Caco-2 (cell line): ENCODE measurements around the gene HIF1A. TPM values are rescaled to one million over a fixed set of nuclear protein-coding genes. Genes with fewer than 3 reads are reported as not detected.
"Not testable (repeated sequence)": the region's sequence is repeated elsewhere in the genome, so short reads cannot be mapped to it uniquely, and the experiment has no call there.

ENCODE experiments used
- BruUV-seq: library from RNA; stranded (reverse); fragments of 400-500 nt; replicated peaks from 2 replicates; lab custom pipeline; 2021; lab: Mats Ljungman, UMichigan
- CTCF ChIA-PET: fragments of 300-600 bp; sonication (Branson Sonifier 250); formaldehyde crosslinking; loops from one replicate; lab custom pipeline; 2022; ENCODE audit warnings: antibody characterized with exemption; lab: Charles Lee
- POLR2A ChIA-PET: fragments of 300-600 bp; sonication (Branson Sonifier 250); formaldehyde crosslinking; loops from one replicate; lab custom pipeline; 2022; ENCODE audit warnings: antibody characterized with exemption; lab: Charles Lee
- DNase-seq, 2 experiments: peaks; one replicate each; pipeline versions ENCODE4 v3.0.0 to v3.0.0-alpha.2; 2020 to 2022
- H3K27me3 ChIP-seq: replicated peaks from 2 replicates; pipeline ENCODE4 v1.6.0; 2011; ENCODE audit warnings: low read length; ENCODE audit not compliant: control insufficient read depth, insufficient read depth
- H3K36me3 ChIP-seq: 2 replicates; pipeline ENCODE4 v1.5.1; 2011; ENCODE audit warnings: low read length; ENCODE audit not compliant: control insufficient read depth, insufficient read depth
- H3K4me1 ChIP-seq: fragments of 250-450 bp; sonication (Bioruptor Pico); 2 replicates; pipeline ENCODE4 v1.5.1; 2020; ENCODE audit warnings: mild to moderate bottlenecking
- H3K4me3 ChIP-seq: 2 replicates; pipeline ENCODE4 v1.5.1; 2011; ENCODE audit warnings: low read depth, mild to moderate bottlenecking, control low read depth, low read length
- H3K9me3 ChIP-seq: fragments of 250-450 bp; sonication (Bioruptor Pico); 2 replicates; pipeline ENCODE4 v1.5.1; 2020; ENCODE audit warnings: mild to moderate bottlenecking, moderate library complexity
- H3K27ac Mint-ChIP-seq: one replicate; pipeline ENCODE4 v1.8.0; 2022; ENCODE audit warnings: mixed read lengths; ENCODE audit not compliant: unreplicated experiment
- H3K27me3 Mint-ChIP-seq: one replicate; pipeline ENCODE4 v1.8.0; 2022; ENCODE audit warnings: mixed read lengths; ENCODE audit not compliant: insufficient read depth, unreplicated experiment
- H3K36me3 Mint-ChIP-seq: one replicate; pipeline ENCODE4 v1.8.0; 2022; ENCODE audit warnings: mild to moderate bottlenecking, mixed read lengths; ENCODE audit not compliant: insufficient read depth, unreplicated experiment
- H3K4me1 Mint-ChIP-seq: one replicate; pipeline ENCODE4 v1.8.0; 2022; ENCODE audit warnings: low read depth, mixed read lengths; ENCODE audit not compliant: unreplicated experiment
- H3K4me3 Mint-ChIP-seq: one replicate; pipeline ENCODE4 v1.8.0; 2022; ENCODE audit warnings: mild to moderate bottlenecking, moderate library complexity, mixed read lengths; ENCODE audit not compliant: unreplicated experiment
- H3K9me3 Mint-ChIP-seq: one replicate; pipeline ENCODE4 v1.8.0; 2022; ENCODE audit warnings: mixed read lengths; ENCODE audit not compliant: unreplicated experiment
- CTCF ChIP-seq, 2 experiments: fragments of 200-600 bp in 1 of 2; IDR thresholded peaks; 1 replicate in 1 of 2; 2 replicates in 1 of 2; pipeline versions ENCODE4 v1.5.1 to v1.8.0; 2011 to 2022; ENCODE audit warnings: antibody characterized with exemption in 1 of 2, control low read depth in 1 of 2, inconsistent platforms in 1 of 2, low read depth in 1 of 2, low read length in 1 of 2, mild to moderate bottlenecking in 1 of 2, moderate library complexity in 1 of 2; ENCODE audit not compliant: insufficient read depth in 1 of 2, severe bottlenecking in 1 of 2, unreplicated experiment in 1 of 2
- intact Hi-C: fragments of 100-400 bp; cut with micrococcal nuclease; formaldehyde crosslinking; loops from one replicate; pipeline ENCODE4 v1.10.0; 2022; ENCODE audit not compliant: unreplicated experiment
- total RNA-seq: library from RNA; stranded (reverse); gene quantifications from 2 replicates; pipeline ENCODE4 v1.2.3, GENCODE V29; 2022

The HIF1A gene
- total RNA-seq, 1 experiment from 2014 or later: 127 TPM

GRCh38 chr14:61744238-61744637 is 48.9 kb downstream of the HIF1A start:
- Histone ChIP-seq H3K36me3 (peaks cover 1% of the 10 kb centered on the region; the same call in 1 of the 2 replicates), H3K9me3 (no peaks in the 10 kb centered on the region), H3K27me3 (no peaks in the 10 kb centered on the region), H3K4me1 (peaks cover 3% of the 10 kb centered on the region; the same call in 1 of the 2 replicates), H3K4me3 (no peak overlapping the region)
- Mint-ChIP-seq H3K27me3 (no peaks in the 10 kb centered on the region), H3K4me1 (no peaks in the 10 kb centered on the region), H3K36me3 (peaks cover 81% of the 10 kb centered on the region), H3K9me3 (no peaks in the 10 kb centered on the region), H3K27ac (no peak overlapping the region), H3K4me3 (no peak overlapping the region)
- ChIA-PET POLR2A (interaction anchor here (0.5 to 0.7 kb wide), 2 partner anchors 18 to 49 kb away, joined by 3 to 7 read pairs; partner anchors contain the start of genes HIF1A and SNAPC1), CTCF (no interaction called here)
- no TSS peak for BruUV-seq
- no peak for TF ChIP-seq CTCF (IDR thresholded peaks at IDR 0.05; ENCODE audit: insufficient read depth in 1 of 2, low read depth in 1 of 2, low read length in 1 of 2, severe bottlenecking in 1 of 2, unreplicated experiment in 1 of 2)
- intact Hi-C loops: no loop called here
- DNase-seq: no peak

GRCh38 chr14:61746346-61746745 is 51.0 kb downstream of the HIF1A start:
- H3K4me3 Mint-ChIP-seq, H3K4me1 Mint-ChIP-seq, H3K27me3 Mint-ChIP-seq, intact Hi-C loops, H3K4me3 ChIP-seq, H3K9me3 ChIP-seq, H3K9me3 Mint-ChIP-seq, H3K36me3 ChIP-seq, DNase-seq, H3K27me3 ChIP-seq, BruUV-seq, H3K27ac Mint-ChIP-seq: not testable (repeated sequence)
- peaks cover 80% of the 10 kb centered on the region for H3K36me3 Mint-ChIP-seq
- ChIA-PET CTCF (interaction anchor here (1.0 kb wide), 1 partner anchor 16 kb away, joined by 9 read pairs; the partner anchor contains the start of gene SNAPC1), POLR2A (interaction anchor here (0.6 kb wide), 1 partner anchor 148 kb away, joined by 3 read pairs; no protein-coding TSS in a partner anchor)
- peaks cover 12% of the 10 kb centered on the region for H3K4me1 ChIP-seq

GRCh38 chr14:61746881-61747280 is 51.6 kb downstream of the HIF1A start:
- BruUV-seq: no TSS peak
- no peak overlapping the region for H3K4me3 ChIP-seq
- no peak overlapping the region for H3K4me3 Mint-ChIP-seq
- no peaks in the 10 kb centered on the region for H3K9me3 Mint-ChIP-seq
- no peaks in the 10 kb centered on the region for H3K27me3 ChIP-seq
- no peak for TF ChIP-seq CTCF (IDR thresholded peaks at IDR 0.05; ENCODE audit: insufficient read depth in 1 of 2, low read depth in 1 of 2, low read length in 1 of 2, severe bottlenecking in 1 of 2, unreplicated experiment in 1 of 2)
- POLR2A ChIA-PET: interaction anchor here (0.6 kb wide), 1 partner anchor 143 kb away, joined by 3 read pairs; no protein-coding TSS in a partner anchor
- H3K27me3 Mint-ChIP-seq: no peaks in the 10 kb centered on the region
- H3K36me3 ChIP-seq: peaks cover 1% of the 10 kb centered on the region; the same call in 1 of the 2 replicates
- peaks cover 80% of the 10 kb centered on the region for H3K36me3 Mint-ChIP-seq
- no peak overlapping the region for H3K27ac Mint-ChIP-seq
- no peaks in the 10 kb centered on the region for H3K4me1 Mint-ChIP-seq
- H3K4me1 ChIP-seq: peaks cover 15% of the 10 kb centered on the region
- intact Hi-C loops: no loop called here
- no peak for DNase-seq
- CTCF ChIA-PET: no interaction called here
- H3K9me3 ChIP-seq: no peaks in the 10 kb centered on the region
